SH-SY5Y (cell line): ENCODE measurements around the gene ESPN.

ENCODE experiments used
- GATA2 ChIP-seq: IDR thresholded peaks from 2 replicates; pipeline ENCODE4 v1.6.1; 2011; ENCODE audit warnings: mild to moderate bottlenecking, low read depth, low read length
- GATA3 ChIP-seq: IDR thresholded peaks from 2 replicates; pipeline ENCODE4 v1.6.1; 2011; ENCODE audit warnings: low read depth, mild to moderate bottlenecking, low read length, moderate library complexity

Gene ESPN, protein sequence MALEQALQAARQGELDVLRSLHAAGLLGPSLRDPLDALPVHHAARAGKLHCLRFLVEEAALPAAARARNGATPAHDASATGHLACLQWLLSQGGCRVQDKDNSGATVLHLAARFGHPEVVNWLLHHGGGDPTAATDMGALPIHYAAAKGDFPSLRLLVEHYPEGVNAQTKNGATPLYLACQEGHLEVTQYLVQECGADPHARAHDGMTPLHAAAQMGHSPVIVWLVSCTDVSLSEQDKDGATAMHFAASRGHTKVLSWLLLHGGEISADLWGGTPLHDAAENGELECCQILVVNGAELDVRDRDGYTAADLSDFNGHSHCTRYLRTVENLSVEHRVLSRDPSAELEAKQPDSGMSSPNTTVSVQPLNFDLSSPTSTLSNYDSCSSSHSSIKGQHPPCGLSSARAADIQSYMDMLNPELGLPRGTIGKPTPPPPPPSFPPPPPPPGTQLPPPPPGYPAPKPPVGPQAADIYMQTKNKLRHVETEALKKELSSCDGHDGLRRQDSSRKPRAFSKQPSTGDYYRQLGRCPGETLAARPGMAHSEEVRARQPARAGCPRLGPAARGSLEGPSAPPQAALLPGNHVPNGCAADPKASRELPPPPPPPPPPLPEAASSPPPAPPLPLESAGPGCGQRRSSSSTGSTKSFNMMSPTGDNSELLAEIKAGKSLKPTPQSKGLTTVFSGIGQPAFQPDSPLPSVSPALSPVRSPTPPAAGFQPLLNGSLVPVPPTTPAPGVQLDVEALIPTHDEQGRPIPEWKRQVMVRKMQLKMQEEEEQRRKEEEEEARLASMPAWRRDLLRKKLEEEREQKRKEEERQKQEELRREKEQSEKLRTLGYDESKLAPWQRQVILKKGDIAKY

DNA sequence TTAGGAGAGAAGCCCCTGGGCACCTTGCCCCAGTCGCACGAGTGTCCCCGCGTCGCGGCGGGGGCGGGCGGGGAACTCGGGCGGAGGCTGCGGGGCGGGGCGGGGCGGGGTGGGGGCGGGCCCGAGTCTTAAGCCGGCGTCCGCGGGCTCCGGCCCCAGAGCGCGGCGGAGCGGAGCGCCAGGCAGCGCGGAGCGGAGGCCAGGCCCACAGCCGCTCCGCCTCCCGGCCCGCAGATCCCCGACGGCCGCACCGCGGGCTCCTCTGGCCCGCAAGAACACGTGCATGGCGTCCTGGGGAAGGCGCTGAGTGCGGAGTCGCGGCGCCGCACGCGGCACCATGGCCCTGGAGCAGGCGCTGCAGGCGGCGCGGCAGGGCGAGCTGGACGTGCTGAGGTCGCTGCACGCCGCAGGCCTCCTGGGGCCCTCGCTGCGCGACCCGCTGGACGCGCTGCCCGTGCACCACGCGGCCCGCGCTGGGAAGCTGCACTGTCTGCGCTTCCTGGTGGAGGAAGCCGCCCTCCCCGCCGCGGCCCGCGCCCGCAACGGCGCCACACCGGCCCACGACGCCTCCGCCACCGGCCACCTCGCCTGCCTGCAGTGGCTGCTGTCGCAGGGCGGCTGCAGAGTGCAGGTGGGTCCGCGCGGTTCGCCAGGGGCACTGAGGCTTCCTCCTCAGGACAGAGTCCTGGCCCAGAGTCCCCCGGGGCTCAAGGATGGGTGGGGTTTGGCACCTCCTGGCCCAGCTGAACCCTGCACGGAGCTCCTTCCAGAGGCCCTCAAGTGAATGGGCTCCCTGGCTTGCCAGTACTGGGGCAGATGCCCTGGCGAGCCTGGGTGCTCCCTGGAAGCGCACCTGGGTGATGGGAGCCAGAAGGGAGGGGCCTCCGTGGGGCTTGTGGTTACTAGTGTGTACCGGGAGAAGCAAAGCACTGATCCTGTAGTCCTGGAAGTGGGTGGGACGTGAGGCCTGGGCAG is at the start of gene ESPN:
TSS of gene ESPN (plus strand) at position 158 of the 975 bp plus-strand sequence. CDS start at position 338, 180 bp downstream.
- TF ChIP-seq GATA3: no peak
- TF ChIP-seq GATA2: no peak

DNA sequence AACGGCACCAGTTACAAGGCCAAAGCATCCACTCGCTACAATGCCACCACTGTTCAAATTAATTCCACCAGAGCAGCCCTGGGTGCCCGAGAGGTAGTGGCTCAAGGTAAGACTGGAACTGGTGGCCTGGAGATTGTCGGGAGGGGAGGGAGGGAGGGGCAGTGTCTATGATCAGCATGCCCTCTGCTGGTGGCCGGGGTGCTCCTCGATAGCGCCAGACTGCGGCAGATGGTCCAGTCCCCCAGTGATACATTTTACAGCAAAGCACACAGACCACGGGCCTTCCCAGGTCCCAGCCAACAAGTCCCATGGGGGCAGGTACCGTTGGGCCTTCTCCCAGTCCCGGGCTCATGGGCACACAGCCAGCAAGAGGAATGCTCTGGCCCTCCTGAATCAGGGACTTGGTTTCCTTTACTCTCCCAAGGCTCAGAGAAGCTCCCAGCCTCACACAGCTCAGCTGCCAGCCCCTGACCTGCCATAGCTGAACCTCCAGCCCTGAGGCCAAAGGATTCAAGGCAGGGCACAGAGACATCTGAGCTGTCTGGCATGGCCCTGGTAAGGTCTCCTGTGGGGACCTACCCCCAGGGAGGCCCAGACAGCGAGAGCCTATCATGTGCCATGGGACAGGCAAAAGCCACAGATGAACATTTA is 46.4 kb upstream of the ESPN start:
- TF ChIP-seq GATA3: no peak
- TF ChIP-seq GATA2: no peak

DNA sequence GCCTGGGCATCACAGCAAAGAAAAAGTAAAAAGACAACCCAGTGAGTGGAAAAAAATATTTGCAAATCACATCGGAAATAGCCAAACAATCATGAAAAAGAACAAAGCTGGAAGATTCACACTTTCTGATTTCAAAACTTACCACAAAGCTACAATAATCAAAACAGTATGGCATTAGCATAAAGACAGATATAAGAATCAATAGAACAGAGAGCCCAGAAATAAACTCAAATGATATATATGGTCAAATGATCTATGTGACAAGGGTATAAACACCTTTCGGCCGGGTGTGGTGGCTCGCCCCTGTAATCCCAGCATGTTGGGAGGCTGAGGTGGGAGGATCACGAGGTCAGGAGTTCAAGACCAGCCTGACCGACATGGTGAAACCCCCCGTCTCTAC is 44.5 kb upstream of the ESPN start:
- no peak for TF ChIP-seq GATA3
- TF ChIP-seq GATA2: no peak

DNA sequence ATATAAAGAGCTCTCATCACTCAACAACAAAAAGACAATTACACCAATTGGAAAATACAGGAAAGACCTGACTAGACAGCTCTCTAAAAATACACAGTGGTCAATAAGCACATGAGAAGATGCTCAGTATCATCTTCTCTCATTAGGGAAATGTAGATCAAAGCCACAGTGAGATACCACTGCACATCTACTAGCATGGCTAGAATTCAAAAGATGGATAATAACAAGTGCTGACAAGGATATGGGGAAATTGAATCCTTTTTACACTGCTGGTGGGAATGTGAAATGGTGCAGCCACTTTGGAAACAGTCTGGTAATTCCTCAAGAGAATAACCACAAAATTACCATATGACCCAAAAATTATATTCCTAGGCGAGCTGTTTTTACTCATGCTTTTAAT is 40.4 kb upstream of the ESPN start:
- TF ChIP-seq GATA2 (no peak), GATA3 (no peak)

DNA sequence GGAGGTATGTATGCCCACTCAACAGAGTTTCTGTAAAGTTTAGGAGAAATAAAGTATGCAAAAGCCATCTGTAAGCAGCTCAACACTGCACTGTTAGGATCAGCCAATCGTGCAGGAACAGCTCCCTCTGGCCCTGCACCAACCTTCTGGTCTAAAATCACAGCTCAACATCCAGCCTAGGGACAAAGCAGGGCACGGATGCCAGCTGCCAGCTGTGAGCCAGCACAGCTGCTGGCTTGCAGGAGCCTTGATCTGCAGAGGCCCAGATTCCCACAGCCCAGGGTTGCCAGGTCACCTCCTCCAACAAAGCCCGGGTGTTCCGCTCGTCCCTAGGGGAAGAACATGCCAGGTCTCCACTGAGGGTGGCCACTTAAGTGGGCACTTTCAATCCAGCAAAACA is 39.6 kb upstream of the ESPN start:
- no peak for TF ChIP-seq GATA2
- no peak for TF ChIP-seq GATA3

DNA sequence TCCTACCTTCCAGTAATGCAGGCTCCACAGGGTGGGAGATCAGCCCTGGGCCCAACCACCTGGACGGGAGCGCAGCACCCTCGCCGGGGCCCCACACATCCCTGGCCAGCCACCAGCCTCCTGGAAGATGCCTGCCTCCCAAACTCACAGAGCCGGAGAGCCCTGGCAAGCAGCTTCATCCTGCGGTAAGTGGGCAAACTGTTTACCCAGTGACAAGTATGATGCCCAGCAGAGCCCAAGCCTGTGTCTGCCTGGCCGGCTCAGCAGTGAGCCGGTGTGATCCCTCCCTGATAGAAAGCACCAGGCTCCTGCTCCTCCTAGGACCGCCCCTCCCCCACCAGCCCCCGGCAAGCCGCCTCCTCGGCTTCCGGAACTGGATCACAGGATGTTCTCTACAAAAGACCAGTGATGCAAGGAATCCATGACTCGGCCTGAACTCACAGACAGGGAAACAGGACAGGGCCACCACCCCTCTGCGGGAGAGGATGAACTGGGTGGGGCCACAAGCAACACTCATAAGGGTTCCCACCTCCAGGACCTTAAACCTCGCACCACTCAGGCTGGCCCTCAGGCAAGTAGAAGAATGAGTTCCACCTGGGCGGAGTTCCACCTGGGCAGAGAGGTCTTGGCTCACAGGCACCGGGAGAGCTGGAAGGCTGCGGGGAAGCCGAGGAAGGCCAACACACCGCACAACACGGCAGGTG is 38.9 kb upstream of the ESPN start:
- TF ChIP-seq GATA3 (no peak), GATA2 (peak; percentile 75)

DNA sequence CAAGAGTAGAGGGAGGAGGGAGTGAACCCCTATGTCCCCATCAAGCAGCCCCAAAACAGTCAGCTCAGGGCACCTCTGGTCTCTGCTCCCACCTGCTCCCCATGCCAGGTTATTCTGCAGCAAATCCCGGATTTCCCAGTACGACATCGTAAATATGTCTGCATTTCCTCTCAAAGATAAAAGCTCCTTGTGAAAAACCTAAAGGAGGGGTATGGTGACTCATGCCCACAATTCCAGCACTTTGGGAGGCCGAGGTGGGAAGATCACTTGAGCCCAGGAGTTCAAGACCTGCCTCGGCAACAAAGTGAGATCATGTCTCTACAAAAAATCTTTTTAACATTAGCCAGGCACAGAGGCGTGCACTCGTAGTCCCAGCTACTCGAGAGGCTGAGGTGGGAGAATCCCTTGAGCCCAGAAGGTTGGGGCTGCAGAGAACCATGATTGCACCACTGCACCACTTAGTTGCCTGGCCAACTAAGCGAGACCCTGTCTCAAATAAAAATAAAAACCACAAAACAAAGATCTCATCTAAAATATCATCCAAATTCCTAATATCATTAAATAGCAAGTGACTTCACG is 38.1 kb upstream of the ESPN start:
- no peak for TF ChIP-seq GATA3
- no peak for TF ChIP-seq GATA2

DNA sequence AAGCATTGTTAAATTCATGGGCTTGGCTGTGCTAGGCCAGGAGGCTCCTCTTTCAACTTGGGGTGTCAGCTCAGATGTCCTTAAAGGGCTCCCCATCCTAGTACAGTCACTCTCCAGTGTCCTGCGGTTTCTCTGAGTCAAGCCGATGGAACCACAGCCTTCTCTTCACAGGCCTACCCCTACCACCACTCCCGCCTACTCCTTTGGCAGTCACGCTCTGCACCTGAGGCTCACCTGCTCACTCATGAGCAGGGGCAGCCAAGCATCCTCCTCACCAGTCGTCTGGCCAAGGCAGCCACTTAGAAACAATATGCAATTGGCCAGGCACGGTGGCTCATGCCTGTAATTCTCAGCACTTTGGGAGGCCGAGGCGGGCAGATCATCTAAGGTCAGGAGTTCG is 34.6 kb upstream of the ESPN start:
- TF ChIP-seq GATA2 (no peak), GATA3 (no peak)

DNA sequence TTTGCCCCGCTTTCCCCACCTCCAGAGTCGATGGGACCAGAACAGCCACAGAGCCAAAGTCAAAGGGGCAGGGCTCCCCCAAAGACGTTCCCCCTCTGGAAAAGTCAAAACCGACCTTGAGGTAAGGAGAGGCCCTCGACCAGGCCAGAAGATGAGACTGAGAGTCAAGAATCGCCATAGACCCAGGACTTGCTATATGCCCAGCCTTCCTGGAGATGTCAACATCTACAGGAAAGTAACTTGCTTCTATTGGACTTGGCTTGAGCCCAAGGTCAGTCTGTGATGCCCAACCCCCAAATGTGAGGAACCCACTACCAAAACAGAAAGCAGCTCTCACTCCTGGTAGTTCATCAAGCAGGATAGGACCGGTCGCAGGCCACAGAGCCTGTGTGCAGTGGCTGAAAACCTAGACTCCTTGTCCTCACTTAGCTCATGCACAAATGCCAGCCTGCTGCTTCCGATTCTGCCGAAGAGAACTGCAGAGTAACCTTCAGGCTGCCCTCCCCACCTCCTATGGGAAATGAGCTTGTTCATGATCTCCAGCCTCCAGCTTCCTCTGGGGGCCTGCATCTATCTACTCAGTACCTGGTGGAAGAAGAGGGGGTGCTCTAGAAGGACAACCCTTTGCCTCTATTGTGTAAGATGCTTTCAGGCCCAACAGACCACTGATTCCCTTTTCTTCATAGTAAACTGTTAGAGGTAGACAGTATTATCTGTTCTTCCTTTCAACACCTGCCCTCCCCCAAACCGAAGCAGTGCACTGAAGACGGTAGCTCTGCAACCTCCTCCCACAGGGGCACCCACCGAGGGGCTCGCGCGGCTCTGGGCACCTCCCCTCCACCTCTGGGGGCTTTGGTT is 32.4 kb upstream of the ESPN start:
- no peak for TF ChIP-seq GATA3
- no peak for TF ChIP-seq GATA2

DNA sequence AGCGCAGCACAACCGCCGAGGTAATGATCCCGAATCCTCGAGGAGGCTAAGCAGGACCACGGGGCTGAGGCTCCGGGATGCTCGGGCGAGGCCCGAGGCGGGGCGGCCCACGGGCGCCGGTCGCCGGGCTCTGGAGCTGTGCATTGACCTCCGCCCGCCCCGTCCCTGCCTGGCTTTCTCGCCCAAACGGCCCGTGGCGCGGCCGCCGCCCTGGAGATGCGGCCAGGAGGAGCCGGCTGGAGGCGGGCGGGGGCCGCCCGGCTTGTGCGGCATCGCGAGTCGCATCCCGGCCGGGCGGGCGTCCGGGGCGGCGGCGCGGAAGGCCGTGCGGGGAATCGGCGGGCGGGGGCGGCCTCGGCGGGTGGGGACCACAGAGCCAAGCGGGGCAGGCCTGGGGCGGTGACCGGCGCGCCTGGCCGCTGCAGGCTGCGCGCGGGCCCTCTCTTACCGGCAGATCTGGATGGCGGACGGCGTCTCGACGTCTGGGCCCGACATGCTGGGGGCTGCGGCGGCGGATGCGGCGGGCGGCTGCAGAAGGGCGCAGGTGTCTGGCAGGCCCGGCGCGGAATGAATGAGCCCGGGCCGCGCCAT is 31.7 kb upstream of the ESPN start:
- TF ChIP-seq GATA3 (no peak), GATA2 (no peak)
